Measurements from ENCODE around the gene SIGLEC9.

The SIGLEC9 gene

GRCh38 chr19:51124729-51125128 lies at the start of gene SIGLEC9:
Gene SIGLEC9 (plus strand): TSS chr19:51124906. CDS start chr19:51124975, 69 bp downstream.
- no peak for FAIRE-seq

- no peak for FAIRE-seq
Observed at GRCh38 chr19:51075998-51076397, 48.7 kb upstream of the SIGLEC9 start.

- no peak for FAIRE-seq
Observed at GRCh38 chr19:51076631-51077213, 48.0 kb upstream of the SIGLEC9 start.

DNA sequence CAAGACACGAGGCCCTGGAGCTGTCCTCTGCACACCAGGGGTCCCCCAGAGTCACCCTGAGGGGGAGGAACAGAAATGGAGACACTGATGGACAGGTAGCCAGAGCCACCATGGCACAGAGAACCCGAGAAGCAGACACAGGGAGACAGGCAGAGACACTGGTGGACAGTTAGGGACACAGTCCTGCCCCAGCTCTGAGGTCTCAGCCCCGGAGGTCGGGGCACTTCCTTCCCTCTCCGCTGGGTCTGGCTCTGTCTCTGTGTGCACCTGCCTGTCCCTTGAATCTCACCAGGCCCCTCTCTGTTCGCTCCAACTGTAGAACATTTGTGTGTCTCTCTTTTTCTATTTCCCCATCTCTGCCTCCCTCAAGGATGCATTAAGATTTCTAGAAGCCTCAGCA lies 46.6 kb upstream of the SIGLEC9 start:
- FAIRE-seq = no peak

DNA sequence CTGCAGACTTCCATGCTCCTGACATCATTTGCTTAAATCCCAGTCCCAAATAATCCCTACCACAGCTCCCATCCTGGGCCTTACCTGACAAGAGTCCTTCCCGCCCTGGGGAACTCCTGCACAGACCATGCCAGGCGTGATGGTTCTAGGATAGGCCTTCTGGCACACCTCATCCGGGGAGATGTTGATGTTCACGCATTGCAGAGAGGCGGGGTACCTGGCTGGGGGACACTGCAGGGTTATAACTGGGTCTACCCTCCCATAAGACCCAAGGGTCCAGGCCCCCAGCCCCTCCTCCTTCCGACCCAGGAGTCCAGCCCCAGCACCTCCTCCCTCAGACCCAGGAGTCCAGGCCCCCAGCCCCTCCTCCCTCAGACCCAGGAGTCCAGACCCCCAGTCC lies 46.0 kb upstream of the SIGLEC9 start:
- FAIRE-seq = no peak

DNA sequence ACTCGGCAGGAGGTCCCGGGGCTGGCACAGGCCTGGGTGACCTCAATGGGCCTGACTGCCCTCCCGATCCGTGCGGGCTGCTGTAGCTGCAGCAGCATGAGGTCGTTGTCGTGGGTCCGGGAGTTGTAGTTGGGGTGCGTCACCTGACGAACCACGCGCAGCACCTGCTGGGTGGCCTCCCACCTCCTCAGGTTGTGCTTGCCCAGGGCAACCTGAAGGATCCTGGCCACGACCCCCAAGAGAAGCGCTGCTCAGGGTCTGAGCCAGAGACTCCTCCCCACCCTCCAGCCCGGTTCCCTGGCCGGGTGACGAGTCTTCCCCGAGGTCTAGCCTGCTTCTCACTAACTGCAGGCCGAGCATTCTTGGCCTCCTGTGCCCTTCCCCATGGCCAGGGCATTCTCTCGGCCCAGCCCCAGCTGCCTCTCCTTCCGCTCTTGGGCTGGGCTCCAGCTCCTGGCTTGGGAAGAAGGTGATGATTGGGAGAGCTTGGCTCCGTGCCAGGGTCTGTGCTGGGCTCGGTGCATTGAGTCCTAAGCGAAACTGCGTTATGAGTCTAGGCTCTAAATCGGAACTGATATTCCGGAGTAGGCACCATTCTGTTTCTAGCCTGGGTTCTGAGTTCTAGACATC lies 45.1 kb upstream of the SIGLEC9 start:
- no peak for FAIRE-seq

GRCh38 chr19:51081476-51081875 lies 43.2 kb upstream of the SIGLEC9 start:
- FAIRE-seq = no peak

DNA sequence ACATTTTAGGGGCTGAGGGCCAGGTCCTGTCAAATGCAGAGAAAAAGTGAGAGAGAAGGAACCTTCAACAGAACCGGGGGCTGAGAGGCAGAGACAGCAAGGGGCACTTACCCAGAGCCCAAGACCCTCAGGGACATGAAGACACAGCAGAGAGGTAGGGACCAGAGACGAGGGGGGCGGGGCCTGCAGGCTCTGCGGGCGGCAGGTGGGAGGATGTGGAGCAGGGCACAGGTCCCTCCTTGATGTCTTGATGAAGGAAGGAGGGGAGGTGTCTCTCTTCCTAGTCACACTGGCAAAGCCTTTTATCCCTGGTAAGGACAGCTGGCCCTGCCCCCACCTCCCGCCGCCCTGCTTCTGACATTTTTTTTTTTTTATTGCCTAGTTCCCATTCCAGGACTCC lies 42.1 kb upstream of the SIGLEC9 start, which contains the start of gene KLK14:
Gene KLK14 (minus strand): TSS at position 277 of the 400 bp plus-strand sequence. CDS start 273 bp downstream, at position 4.
- no peak for FAIRE-seq

- FAIRE-seq = no peak
Observed at GRCh38 chr19:51083181-51083580, 41.5 kb upstream of the SIGLEC9 start.

- no peak for FAIRE-seq
Observed at GRCh38 chr19:51083783-51084182, 40.9 kb upstream of the SIGLEC9 start.

DNA sequence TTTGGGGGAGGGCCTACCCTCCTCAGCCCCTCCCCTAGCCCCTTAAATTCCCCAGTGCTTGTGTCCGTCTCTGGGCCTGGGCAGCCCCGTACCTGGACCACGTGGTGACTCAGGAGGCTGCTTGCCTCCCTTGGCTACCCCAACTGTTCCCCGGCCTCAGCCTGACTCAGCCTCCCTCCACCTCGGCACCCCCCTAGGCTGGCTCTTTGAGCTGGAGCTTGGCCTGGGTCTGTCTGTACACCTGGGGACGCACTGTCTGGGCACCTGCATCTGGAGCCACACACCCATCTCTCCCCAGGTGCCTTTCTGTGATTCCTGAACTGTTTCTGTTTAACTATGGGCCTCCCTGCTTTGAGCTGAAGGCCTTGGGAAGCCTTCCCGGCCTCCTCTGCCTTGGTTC lies 40.2 kb upstream of the SIGLEC9 start:
- FAIRE-seq = no peak

GRCh38 chr19:51086153-51086850 lies 38.4 kb upstream of the SIGLEC9 start:
- FAIRE-seq = no peak

DNA sequence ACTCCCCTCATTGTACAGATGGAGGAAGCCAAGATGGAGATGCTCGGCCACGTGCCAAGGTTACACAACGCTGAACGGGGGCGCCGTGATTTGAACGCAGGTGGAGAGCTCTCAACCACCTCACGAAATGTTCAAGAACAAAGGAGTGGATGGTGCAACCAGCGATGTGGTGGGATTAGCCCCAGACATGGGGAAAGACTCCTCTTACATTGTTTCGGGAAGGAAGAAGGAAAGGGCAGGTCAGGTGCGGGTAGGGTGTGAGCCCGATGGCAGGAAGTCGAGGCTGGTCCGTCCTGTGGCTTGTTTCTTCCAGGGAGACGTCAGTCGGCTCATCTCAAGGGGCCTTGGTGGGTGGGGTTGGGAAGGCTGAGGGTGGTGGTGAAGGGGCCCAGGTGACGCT lies 34.9 kb upstream of the SIGLEC9 start:
- no peak for FAIRE-seq

- FAIRE-seq = no peak
Observed at GRCh38 chr19:51090471-51090870, 34.2 kb upstream of the SIGLEC9 start.

DNA sequence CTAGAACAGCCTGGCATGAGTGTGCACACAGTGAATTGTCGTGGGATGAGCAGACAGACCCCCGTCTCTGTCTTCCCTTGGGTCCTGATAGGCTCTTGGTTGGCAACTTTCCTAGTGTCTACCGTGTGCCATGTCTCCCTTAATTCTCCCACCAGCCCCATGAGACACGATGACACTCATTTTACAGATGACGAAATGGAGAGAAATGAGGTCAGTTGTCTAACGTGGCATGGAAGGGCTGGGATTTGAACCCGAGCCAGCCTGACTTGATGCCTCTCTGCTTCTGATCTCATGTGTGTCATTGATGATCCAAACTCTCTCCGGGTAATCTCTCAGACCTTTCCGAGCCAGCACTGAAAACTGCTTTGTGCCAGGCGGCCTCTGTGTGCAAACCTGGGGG lies 33.6 kb upstream of the SIGLEC9 start:
- no peak for FAIRE-seq

DNA sequence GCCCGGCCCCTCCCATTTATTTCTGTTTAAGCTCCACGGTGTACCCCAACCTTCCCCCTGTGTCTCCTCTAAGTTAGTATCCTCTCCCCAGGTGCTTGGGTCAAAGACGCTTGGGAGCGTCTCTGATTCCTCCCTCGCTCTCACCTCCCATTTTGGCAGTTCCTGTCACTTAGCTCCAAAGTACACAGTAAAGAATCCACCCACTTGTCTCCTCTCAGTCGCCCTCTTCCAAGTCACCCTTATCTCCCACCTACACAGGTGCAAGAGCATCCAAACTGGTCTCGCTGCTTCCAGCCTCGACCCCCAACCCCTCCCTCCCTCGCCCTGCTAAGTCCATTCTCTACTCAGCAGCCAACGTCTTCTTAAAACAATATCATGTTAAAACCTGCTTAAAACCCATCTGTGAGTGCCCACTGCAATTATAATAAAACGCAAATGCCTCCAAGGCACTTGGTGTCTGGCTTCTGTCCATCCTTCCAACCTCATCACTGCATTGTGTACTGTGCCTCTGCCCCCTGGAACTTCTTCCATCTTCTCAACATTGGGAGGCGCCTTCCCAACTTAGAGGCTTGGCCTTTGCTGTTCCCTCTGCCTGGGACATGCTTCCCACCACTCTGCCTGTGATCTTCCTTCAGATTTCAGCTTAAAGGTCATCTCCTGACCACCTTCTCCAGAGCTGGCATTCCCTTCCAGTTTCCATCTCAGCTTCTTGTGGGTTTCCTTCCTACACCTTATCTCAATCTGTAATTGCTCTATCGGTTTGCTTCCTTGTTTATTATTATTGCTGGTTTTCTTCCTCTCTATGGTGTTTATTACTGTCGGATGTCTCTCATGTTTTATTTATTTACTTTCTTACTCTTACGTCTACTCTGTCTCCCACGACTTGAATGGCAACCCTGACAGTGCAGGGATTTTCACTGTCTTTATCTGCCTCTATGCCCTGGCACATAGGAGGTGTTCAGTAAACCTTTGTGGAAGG lies 32.5 kb upstream of the SIGLEC9 start:
- FAIRE-seq = no peak

- no peak for FAIRE-seq
Observed at GRCh38 chr19:51093101-51093500, 31.6 kb upstream of the SIGLEC9 start.

DNA sequence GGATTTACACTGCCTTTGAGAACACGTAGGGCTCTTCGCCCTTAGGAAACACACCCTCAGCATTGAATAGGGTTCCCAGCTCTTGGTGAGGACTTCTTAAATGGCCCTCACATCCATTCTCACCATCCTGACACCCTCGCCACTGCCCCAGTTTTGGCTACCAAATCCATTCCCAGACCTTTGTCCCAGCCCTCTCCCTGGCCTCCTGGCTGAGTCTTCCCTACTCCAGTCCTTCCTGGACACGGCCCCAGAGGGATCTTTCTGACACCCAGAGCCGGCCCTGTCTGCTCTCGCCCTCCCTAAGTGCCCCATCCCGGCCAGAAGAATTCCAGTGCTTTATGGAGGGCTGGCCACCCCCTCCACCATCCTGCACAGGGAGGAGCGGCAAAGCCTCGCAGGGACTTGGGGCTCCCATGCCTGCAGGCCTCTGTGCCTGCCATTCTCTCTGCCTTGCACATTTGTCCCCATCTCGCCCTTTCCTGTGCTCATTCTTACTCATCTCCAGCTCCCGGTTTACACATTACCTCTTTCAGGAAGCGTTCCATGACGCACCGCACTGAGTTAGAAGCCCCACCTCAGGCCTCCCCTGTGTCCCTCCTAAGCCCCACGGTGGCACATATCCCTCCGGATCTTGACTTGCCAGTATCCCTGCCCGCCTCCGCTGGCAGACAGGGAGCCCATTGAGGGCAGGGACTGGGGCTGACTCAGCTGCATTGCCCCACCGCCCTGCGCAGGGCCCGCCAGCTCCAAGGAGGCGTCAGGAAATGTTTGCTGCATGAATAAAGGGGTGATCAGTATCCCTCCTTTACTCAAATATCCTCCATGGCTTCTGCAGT lies 31.0 kb upstream of the SIGLEC9 start:
- no peak for FAIRE-seq

DNA sequence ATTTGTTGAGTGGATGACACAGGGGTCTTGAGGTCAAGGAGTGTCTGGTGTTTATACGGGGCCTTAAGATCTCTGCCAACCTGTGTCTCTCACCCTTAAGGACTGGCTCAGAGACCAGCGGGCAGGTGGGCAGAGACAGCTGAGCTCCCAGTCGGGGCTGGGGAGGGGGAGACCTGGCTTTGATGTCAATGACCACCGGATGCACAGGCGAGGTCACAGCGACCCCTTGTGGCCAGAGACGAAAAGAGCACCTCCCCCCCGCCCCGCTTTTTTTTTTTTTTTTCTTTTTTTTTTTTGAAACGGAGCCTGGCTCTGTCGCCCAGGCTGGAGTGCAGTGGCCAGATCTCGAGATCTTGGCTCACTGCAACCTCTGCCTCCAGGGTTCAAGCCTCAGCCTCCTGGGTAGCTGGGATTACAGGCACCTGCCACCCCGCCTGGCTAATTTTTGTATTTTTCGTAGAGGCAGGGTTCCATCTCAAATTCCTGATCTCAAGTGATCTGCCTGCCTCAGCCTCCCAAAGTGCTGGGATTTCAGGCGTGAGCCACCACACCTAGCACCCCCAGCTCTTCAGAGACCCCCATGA lies 29.9 kb upstream of the SIGLEC9 start:
- FAIRE-seq = no peak

DNA sequence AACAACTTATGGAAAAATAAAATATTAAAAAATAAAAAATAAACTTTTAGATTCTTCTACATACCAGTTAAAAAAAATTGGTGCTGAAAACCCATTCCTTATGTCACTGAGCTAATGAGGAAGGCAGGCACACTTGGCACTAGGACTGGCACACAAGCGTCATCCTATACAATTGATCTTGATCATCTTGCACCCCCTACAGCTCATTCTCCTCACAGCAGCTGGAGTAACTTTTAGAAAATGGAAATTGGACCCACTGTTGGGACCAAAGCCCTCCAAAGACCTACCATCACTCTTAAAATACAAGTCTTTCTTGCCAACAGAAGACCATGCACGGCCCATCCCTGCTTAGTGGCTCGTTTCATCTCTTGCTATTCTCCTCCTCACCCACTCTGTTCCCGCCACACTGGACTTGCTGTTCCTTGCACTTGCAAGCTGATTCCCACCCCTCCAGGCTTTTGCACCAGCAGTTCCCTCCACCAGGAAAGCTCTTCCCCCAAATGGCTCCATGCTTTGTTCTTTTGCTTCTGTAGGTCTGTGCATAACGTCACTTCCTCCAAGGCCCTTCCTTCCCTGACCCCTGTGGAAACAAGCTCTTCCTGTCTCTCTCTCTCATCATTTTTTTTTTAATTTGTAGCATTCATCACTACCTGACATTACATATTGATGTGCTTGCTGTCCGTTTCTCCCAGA lies 28.1 kb upstream of the SIGLEC9 start:
- FAIRE-seq = no peak

DNA sequence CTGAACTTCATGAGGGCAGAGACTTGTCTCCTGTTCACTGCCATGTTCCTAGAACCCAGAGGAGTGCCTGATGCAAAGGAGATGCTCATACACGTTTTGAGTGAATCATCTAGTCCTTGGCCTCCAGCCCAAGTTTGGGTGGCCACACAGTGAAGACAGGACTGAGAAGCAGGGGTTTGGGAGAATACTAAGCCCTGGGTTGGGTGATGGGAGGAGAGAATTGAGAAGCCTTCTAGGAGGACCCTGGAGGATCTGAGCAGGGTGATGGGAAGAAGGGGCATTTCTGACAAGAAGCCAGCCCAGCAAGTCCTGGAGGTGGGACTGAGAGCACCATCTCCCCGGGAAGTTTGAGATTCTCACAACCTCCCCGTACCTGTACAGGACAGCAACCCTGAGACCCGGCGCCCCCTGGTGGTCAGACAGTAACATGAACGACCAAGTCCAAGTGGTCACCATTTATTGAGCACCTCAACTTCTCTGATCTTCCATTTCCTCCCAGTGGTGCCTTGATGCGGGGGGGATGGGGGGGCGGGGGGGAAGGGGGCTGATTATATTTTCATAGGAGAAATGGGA lies 27.5 kb upstream of the SIGLEC9 start:
- no peak for FAIRE-seq
